ENCODE data around the gene SKIL.

Gene SKIL

DNA sequence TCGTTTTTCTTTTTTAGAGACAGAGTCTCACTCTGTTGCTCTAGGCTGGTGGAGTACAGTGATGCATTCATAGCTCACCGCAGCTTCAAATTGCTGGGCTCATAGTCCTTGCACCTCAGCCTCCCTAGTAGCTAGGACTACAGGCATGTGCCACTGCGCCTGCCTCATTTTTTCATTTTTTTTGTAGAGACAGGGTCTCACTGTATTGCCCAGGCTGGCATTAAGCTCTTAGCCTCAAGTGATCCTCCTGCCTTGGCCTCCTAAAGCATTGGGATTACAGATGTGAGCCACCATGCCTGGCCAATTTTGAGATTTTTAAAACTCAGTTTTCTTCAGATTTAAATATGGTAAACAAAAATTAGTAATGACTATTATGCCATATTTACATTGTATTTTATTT is 29.0 kb downstream of the SKIL start:
- no peaks in the 10 kb centered on the region for H3K79me2 ChIP-seq (ENCODE audit: insufficient read depth, low read length)
- H3K36me3 ChIP-seq (ENCODE audit: insufficient read depth, low read length): peaks cover 23% of the 10 kb centered on the region

DNA sequence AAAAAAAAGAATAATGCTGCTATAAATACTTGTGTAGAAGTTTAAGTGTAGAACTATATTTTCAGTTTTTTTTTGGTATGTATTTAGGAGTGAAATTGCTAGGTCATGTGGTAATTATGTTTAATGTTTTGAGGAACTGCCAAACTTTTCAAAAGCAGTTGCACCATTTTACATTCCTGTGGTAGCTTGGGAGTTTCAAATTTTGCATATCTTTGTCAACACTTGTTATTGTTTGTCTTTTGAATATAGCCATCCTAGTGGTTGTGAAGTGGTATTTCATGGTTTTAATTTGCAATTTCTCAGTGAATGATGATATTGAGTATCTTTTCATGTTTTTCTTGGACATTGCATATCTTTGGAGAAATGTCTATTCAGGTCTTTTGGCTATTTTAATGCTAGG is 30.4 kb downstream of the SKIL start:
- Histone ChIP-seq H4K20me1 (ENCODE audit: insufficient read depth, low read length, poor library complexity, severe bottlenecking) (no peaks in the 10 kb centered on the region), H3K4me1 (ENCODE audit: insufficient read depth, low read length, poor library complexity, severe bottlenecking) (no peaks in the 10 kb centered on the region), H3K79me2 (ENCODE audit: insufficient read depth, low read length) (no peaks in the 10 kb centered on the region), H2AFZ (ENCODE audit: low read length) (no peak overlapping the region), H3K27me3 (ENCODE audit: insufficient read depth, low read length, poor library complexity, severe bottlenecking) (no peaks in the 10 kb centered on the region), H3K4me3 (ENCODE audit: low read length, poor library complexity, severe bottlenecking) (no peak overlapping the region), H3K9me3 (ENCODE audit: insufficient read depth, low read depth, low read length) (0 out of 2 replicates have a peak, but pooled peaks cover 4% of the 10 kb centered on the region), H3K9me2 (replicated peaks; ENCODE audit: low read depth, low read length) (no peaks in the 10 kb centered on the region), H3F3A (ENCODE audit: low read depth) (no peaks in the 10 kb centered on the region), H3K9ac (ENCODE audit: low read depth, low read length, poor library complexity, severe bottlenecking) (no peak overlapping the region), H3K36me3 (ENCODE audit: insufficient read depth, low read length) (peaks cover 32% of the 10 kb centered on the region), H3K4me2 (ENCODE audit: low read depth, low read length, poor library complexity, severe bottlenecking) (no peak overlapping the region)
- TF ChIP-seq EZH2phosphoT487 (IDR thresholded peaks at IDR 0.05; ENCODE audit: borderline replicate concordance): no peak
- TF ChIP-seq, protein P1, sequence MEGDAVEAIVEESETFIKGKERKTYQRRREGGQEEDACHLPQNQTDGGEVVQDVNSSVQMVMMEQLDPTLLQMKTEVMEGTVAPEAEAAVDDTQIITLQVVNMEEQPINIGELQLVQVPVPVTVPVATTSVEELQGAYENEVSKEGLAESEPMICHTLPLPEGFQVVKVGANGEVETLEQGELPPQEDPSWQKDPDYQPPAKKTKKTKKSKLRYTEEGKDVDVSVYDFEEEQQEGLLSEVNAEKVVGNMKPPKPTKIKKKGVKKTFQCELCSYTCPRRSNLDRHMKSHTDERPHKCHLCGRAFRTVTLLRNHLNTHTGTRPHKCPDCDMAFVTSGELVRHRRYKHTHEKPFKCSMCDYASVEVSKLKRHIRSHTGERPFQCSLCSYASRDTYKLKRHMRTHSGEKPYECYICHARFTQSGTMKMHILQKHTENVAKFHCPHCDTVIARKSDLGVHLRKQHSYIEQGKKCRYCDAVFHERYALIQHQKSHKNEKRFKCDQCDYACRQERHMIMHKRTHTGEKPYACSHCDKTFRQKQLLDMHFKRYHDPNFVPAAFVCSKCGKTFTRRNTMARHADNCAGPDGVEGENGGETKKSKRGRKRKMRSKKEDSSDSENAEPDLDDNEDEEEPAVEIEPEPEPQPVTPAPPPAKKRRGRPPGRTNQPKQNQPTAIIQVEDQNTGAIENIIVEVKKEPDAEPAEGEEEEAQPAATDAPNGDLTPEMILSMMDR (conservative IDR thresholded peaks at IDR 0.05; ENCODE audit: low read length): no peak

More for the DNA sequence above, 29.0 kb downstream of the SKIL start:
- H4K20me1 ChIP-seq (ENCODE audit: insufficient read depth, low read length, poor library complexity, severe bottlenecking): no peaks in the 10 kb centered on the region
- no peaks in the 10 kb centered on the region for H3K9me2 ChIP-seq (replicated peaks; ENCODE audit: low read depth, low read length)
- H3K4me3 ChIP-seq (ENCODE audit: low read length, poor library complexity, severe bottlenecking): no peak overlapping the region
- no peaks in the 10 kb centered on the region for H3K4me1 ChIP-seq (ENCODE audit: insufficient read depth, low read length, poor library complexity, severe bottlenecking)
- H3K9me3 ChIP-seq (ENCODE audit: insufficient read depth, low read depth, low read length): 0 out of 2 replicates have a peak, but pooled peaks cover 4% of the 10 kb centered on the region
- no peak overlapping the region for H3K4me2 ChIP-seq (ENCODE audit: low read depth, low read length, poor library complexity, severe bottlenecking)
- no peak for TF ChIP-seq EZH2phosphoT487 (IDR thresholded peaks at IDR 0.05; ENCODE audit: borderline replicate concordance)
- TF ChIP-seq, protein P1 (conservative IDR thresholded peaks at IDR 0.05; ENCODE audit: low read length): no peak
- H3K27me3 ChIP-seq (ENCODE audit: insufficient read depth, low read length, poor library complexity, severe bottlenecking): no peaks in the 10 kb centered on the region
- no peaks in the 10 kb centered on the region for H3F3A ChIP-seq (ENCODE audit: low read depth)
- no peak overlapping the region for H2AFZ ChIP-seq (ENCODE audit: low read length)
- H3K9ac ChIP-seq (ENCODE audit: low read depth, low read length, poor library complexity, severe bottlenecking): no peak overlapping the region

DNA sequence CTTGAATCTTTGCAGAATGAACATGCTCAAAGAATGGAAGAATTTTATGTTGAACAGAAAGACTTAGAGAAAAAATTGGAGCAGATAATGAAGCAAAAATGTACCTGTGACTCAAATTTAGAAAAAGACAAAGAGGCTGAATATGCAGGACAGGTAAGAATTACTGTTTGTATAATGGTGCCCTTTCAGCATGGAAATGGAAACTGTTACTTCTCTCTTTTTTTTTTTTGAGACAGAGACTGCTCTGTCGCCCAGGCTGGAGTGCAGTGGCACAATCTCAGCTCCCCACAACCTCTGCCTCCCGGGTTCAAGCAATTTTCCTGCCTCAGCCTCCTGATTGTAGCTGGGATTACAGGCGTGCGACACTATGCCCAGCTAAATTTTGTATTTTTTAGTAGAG is 33.6 kb downstream of the SKIL start:
- H3K9me3 ChIP-seq (ENCODE audit: insufficient read depth, low read depth, low read length): 0 out of 2 replicates have a peak, but pooled peaks cover 4% of the 10 kb centered on the region
- H3F3A ChIP-seq (ENCODE audit: low read depth): no peaks in the 10 kb centered on the region
- peaks cover 4% of the 10 kb centered on the region for H4K20me1 ChIP-seq (ENCODE audit: insufficient read depth, low read length, poor library complexity, severe bottlenecking)
- H3K79me2 ChIP-seq (ENCODE audit: insufficient read depth, low read length): no peaks in the 10 kb centered on the region
- H3K9me2 ChIP-seq (replicated peaks; ENCODE audit: low read depth, low read length): no peaks in the 10 kb centered on the region
- H3K4me3 ChIP-seq (ENCODE audit: low read length, poor library complexity, severe bottlenecking): no peak overlapping the region
- H3K36me3 ChIP-seq (ENCODE audit: insufficient read depth, low read length): peaks cover 34% of the 10 kb centered on the region
- H3K4me1 ChIP-seq (ENCODE audit: insufficient read depth, low read length, poor library complexity, severe bottlenecking): no peaks in the 10 kb centered on the region
- no peak overlapping the region for H3K4me2 ChIP-seq (ENCODE audit: low read depth, low read length, poor library complexity, severe bottlenecking)
- no peaks in the 10 kb centered on the region for H3K27me3 ChIP-seq (ENCODE audit: insufficient read depth, low read length, poor library complexity, severe bottlenecking)
- TF ChIP-seq EZH2phosphoT487 (IDR thresholded peaks at IDR 0.05; ENCODE audit: borderline replicate concordance): no peak
- TF ChIP-seq, protein P1 (conservative IDR thresholded peaks at IDR 0.05; ENCODE audit: low read length): no peak
- no peak overlapping the region for H3K9ac ChIP-seq (ENCODE audit: low read depth, low read length, poor library complexity, severe bottlenecking)
- H2AFZ ChIP-seq (ENCODE audit: low read length): no peak overlapping the region

All from Loucy (cell line).